CD4-positive, alpha-beta T cell (primary cell): ENCODE results near the gene DSE. TPM values are rescaled to one million over a fixed set of nuclear protein-coding genes. Genes with fewer than 3 reads are reported as not detected.

Source experiments
- ATAC-seq: fragments of 200-7000 bp; cut with Tn5 transposase; one replicate; pipeline ENCODE4 v1.10.0; 2022; ENCODE audit warnings: mild to moderate bottlenecking; ENCODE audit not compliant: poor library complexity
- CTCF ChIA-PET: fragments of 350-600 bp; sonication (Branson Sonifier 250); formaldehyde crosslinking; loops from one replicate; lab custom pipeline; 2021; ENCODE audit warnings: antibody characterized with exemption, inconsistent platforms; lab: Charles Lee
- POLR2A ChIA-PET: fragments of 350-600 bp; sonication (Branson Sonifier 250); formaldehyde crosslinking; loops from one replicate; lab custom pipeline; 2021; ENCODE audit warnings: antibody characterized with exemption, inconsistent platforms; lab: Charles Lee
- DNase-seq, 14 experiments: peaks; one replicate each; pipeline ENCODE4 v3.0.0-alpha.2; 2013 to 2020; ENCODE audit warnings: mixed read lengths in 2 of 14
- H3K27ac ChIP-seq, 2 donors: one replicate each; pipeline versions ENCODE4 v1.5.1 to v1.7.0; 2013; ENCODE audit warnings: low read length in 2 of 2, low read depth in 1 of 2, mild to moderate bottlenecking in 1 of 2
- H3K27me3 ChIP-seq, 2 experiments: 1 replicate in 1 of 2; 2 replicates in 1 of 2; pipeline versions ENCODE4 v1.6.1 to v1.7.0; 2013; ENCODE audit warnings: low read length in 2 of 2, control low read depth in 1 of 2, mild to moderate bottlenecking in 1 of 2, moderate library complexity in 1 of 2; ENCODE audit not compliant: insufficient read depth in 2 of 2, control insufficient read depth in 1 of 2
- H3K36me3 ChIP-seq: one replicate; pipeline ENCODE4 v1.6.1; 2013; ENCODE audit warnings: low read length, control low read depth; ENCODE audit not compliant: insufficient read depth
- H3K4me1 ChIP-seq: one replicate; pipeline ENCODE4 v1.6.1; 2013; ENCODE audit warnings: low read length, control low read depth; ENCODE audit not compliant: insufficient read depth
- H3K4me3 ChIP-seq: one replicate; pipeline ENCODE4 v1.5.1; 2013; ENCODE audit warnings: mild to moderate bottlenecking, low read length, moderate library complexity
- H3K9me3 ChIP-seq, 2 experiments: 1 replicate in 1 of 2; 2 replicates in 1 of 2; pipeline versions ENCODE4 v1.6.1 to v1.7.0; 2013; ENCODE audit warnings: low read length in 2 of 2, mild to moderate bottlenecking in 2 of 2, control low read depth in 1 of 2, moderate library complexity in 1 of 2; ENCODE audit not compliant: control insufficient read depth in 1 of 2, insufficient read depth in 1 of 2
- H3K27ac Mint-ChIP-seq: one replicate; pipeline ENCODE4 v1.8.0; 2020; ENCODE audit warnings: mixed read lengths
- H3K27me3 Mint-ChIP-seq: one replicate; pipeline ENCODE4 v1.8.0; 2021; ENCODE audit warnings: mixed read lengths
- H3K36me3 Mint-ChIP-seq: one replicate; pipeline ENCODE4 v1.8.0; 2021; ENCODE audit warnings: low read depth, mixed read lengths
- H3K4me1 Mint-ChIP-seq: one replicate; pipeline ENCODE4 v1.8.0; 2021; ENCODE audit warnings: low read depth, mixed read lengths
- H3K4me3 Mint-ChIP-seq: one replicate; pipeline ENCODE4 v1.8.0; 2020; ENCODE audit warnings: mild to moderate bottlenecking, mixed read lengths
- H3K9me3 Mint-ChIP-seq: one replicate; pipeline ENCODE4 v1.8.0; 2020; ENCODE audit warnings: mixed read lengths
- intact Hi-C, 2 experiments: fragments of 100-400 bp; cut with DNase I in 1 of 2; cut with micrococcal nuclease in 1 of 2; formaldehyde crosslinking; loops; one replicate each; pipeline versions ENCODE4 v1.15.1 to v1.9.0; 2023 to 2025; cut with DNase I, micrococcal nuclease
- total RNA-seq, 174 experiments: library from RNA in 2 of 174; stranded (reverse) in 2 of 174; gene quantifications; one replicate each; pipeline ENCODE4 v1.2.3 and lab custom pipeline; 2021 to 2026
- TF ChIP-seq, protein P1 (sequence below): fragments of 200-600 bp; IDR thresholded peaks from one replicate; pipeline ENCODE4 v1.8.0; 2022; ENCODE audit warnings: antibody characterized with exemption, mild to moderate bottlenecking

The DSE gene
- total RNA-seq, 2 experiments from 2014 or later: 7.5 to 8.0 TPM

- ATAC-seq (no peak), DNase-seq (no peak)
- ChIA-PET CTCF (no interaction called here), POLR2A (no interaction called here)
- Histone ChIP-seq H3K27me3 (no peaks in the 10 kb centered on the region), H3K9me3 (no peaks in the 10 kb centered on the region), H3K4me1 (no peaks in the 10 kb centered on the region), H3K27ac (no peak overlapping the region), H3K4me3 (no peak overlapping the region), H3K36me3 (no peaks in the 10 kb centered on the region)
- no peaks in the 10 kb centered on the region for H3K9me3 Mint-ChIP-seq
- H3K27ac Mint-ChIP-seq: no peak overlapping the region
- no peak overlapping the region for H3K4me3 Mint-ChIP-seq
- no peaks in the 10 kb centered on the region for H3K4me1 Mint-ChIP-seq
- peaks cover 4% of the 10 kb centered on the region for H3K27me3 Mint-ChIP-seq
- H3K36me3 Mint-ChIP-seq: no peaks in the 10 kb centered on the region
- TF ChIP-seq, protein P1, sequence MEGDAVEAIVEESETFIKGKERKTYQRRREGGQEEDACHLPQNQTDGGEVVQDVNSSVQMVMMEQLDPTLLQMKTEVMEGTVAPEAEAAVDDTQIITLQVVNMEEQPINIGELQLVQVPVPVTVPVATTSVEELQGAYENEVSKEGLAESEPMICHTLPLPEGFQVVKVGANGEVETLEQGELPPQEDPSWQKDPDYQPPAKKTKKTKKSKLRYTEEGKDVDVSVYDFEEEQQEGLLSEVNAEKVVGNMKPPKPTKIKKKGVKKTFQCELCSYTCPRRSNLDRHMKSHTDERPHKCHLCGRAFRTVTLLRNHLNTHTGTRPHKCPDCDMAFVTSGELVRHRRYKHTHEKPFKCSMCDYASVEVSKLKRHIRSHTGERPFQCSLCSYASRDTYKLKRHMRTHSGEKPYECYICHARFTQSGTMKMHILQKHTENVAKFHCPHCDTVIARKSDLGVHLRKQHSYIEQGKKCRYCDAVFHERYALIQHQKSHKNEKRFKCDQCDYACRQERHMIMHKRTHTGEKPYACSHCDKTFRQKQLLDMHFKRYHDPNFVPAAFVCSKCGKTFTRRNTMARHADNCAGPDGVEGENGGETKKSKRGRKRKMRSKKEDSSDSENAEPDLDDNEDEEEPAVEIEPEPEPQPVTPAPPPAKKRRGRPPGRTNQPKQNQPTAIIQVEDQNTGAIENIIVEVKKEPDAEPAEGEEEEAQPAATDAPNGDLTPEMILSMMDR: no peak
- intact Hi-C loops: no loop called here
Measured at GRCh38 chr6:116438590-116439448, 68.1 kb downstream of the DSE start.

DNA sequence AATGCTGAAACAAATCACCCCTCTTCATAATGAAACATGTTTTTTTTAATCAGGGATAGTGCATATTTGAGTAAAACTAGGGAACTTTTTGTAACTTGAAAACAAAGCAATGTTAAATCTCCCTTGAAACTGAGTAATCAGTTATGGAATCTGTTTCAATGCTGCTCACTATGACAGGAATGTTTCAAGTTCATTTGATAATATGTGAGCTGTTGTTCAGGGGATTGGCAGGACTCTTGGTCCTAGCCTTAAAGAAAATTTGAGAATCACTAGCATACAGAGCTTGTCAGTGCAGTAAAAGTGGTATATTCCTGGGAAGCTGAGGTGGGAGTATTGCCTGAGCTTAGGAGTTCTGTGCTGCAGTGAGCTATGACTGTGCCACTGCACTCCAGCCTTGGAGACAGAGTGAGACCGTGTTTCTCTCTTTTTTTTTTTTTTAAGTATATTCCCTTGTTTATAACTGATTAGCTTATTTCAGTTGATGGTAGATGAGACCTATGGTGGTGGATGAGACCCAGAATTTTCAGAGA, 68.8 kb downstream of the DSE start:
- no peaks in the 10 kb centered on the region for H3K9me3 Mint-ChIP-seq
- no peak overlapping the region for H3K4me3 ChIP-seq
- no peaks in the 10 kb centered on the region for H3K9me3 ChIP-seq
- peaks cover 2% of the 10 kb centered on the region for H3K4me1 ChIP-seq
- CTCF ChIA-PET: no interaction called here
- ATAC-seq (no peak), DNase-seq (no peak)
- intact Hi-C loops: loop anchor here in 1 of 2 experiments (2.0 kb wide), 1 partner anchor 91 kb away; no protein-coding TSS in a partner anchor
- POLR2A ChIA-PET: no interaction called here
- no peak overlapping the region for H3K4me3 Mint-ChIP-seq
- peaks cover 9% of the 10 kb centered on the region for H3K27me3 Mint-ChIP-seq
- H3K4me1 Mint-ChIP-seq: peaks cover 6% of the 10 kb centered on the region
- no peaks in the 10 kb centered on the region for H3K36me3 Mint-ChIP-seq
- TF ChIP-seq, protein P1: no peak
- H3K27ac ChIP-seq: no peak overlapping the region
- H3K27me3 ChIP-seq: no peaks in the 10 kb centered on the region
- no peak overlapping the region for H3K27ac Mint-ChIP-seq
- no peaks in the 10 kb centered on the region for H3K36me3 ChIP-seq

DNA sequence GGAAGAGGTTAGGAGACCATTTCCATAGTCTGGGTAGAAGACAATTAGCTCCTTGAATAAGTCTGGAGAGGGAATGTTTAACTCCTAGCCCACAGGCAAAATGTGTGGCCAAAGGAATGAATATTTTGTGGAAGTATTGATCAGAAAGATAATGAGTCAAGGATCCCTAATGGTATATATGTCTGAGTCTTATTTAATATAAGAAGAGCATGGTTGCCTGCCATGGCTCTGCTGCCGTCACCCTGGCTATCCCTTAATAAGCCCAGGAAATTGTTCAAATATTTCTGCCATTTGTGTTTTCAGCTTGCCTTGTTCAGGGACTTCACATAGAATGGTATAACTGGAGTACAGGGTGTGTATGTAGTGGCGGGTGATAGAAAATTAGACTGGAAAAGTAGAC, 72.4 kb downstream of the DSE start:
- POLR2A ChIA-PET: no interaction called here
- Mint-ChIP-seq H3K27me3 (peaks cover 5% of the 10 kb centered on the region), H3K9me3 (no peaks in the 10 kb centered on the region), H3K4me3 (no peak overlapping the region), H3K4me1 (peaks cover 13% of the 10 kb centered on the region), H3K27ac (no peak overlapping the region), H3K36me3 (no peaks in the 10 kb centered on the region)
- intact Hi-C loops: no loop called here
- Histone ChIP-seq H3K4me1 (peaks cover 10% of the 10 kb centered on the region), H3K9me3 (no peaks in the 10 kb centered on the region), H3K27ac (no peak overlapping the region), H3K4me3 (no peak overlapping the region), H3K27me3 (no peaks in the 10 kb centered on the region), H3K36me3 (no peaks in the 10 kb centered on the region)
- DNase-seq: no peak
- no peak for ATAC-seq
- CTCF ChIA-PET: no interaction called here
- TF ChIP-seq, protein P1: no peak
